Measurements from ENCODE around the gene CALML4.
A peak's percentile ranks its signal among the peaks of the same experiment; 100 is the strongest.
"Not testable (repeated sequence)": the region's sequence is repeated elsewhere in the genome, so short reads cannot be mapped to it uniquely, and the experiment has no call there.

The CALML4 gene, protein sequence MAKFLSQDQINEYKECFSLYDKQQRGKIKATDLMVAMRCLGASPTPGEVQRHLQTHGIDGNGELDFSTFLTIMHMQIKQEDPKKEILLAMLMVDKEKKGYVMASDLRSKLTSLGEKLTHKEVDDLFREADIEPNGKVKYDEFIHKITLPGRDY

GRCh38 chr15:68204776-68205557 lies at the start of gene CALML4:
Gene CALML4, minus strand, starts transcription at chr15:68205332. Its CDS starts 85 bp downstream, at chr15:68205247.
- no peak for DNase-seq (ENCODE audit: low read depth)

DNA sequence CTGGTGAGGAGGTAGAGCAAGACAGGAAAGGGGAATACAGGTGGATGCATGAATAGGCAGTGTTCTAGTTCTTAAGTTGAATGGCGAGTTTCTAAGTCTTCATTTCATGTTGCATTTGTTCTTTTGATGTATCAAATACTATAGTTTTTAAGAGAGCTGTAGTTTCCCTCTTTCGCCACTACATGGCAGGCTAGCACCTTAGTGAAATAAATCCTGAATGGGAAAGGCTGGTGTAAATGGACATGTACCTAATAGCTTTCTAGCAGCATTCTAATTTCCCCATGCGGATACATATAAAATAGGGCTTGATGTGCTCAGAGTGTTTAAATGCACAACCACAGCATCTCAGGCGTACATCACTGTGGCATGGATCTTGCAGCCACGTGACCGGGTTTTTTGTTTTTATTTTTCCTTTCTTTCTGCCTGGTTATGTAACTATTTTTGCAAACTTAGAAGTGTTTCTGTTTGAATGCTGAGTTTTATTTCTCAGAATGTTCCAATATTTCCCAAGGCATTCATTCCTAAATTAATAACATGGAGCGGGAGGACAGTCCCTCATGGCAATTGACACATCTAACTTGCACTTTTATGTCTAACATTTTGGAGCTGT lies 47.9 kb upstream of the CALML4 start:
- no peak overlapping the region for H3K4me3 ChIP-seq (ENCODE audit: low read depth, low read length)
- DNase-seq (ENCODE audit: low read depth): peak; percentile 54

More at GRCh38 chr15:68204776-68205557, at the start of gene CALML4:
- no peak within 1 kb of the TSS for H3K4me3 ChIP-seq (ENCODE audit: low read depth, low read length)

GRCh38 chr15:68249058-68249713 lies 44.1 kb upstream of the CALML4 start:
- no peak for DNase-seq (ENCODE audit: low read depth)
- H3K4me3 ChIP-seq (ENCODE audit: low read depth, low read length): no peak overlapping the region

DNA sequence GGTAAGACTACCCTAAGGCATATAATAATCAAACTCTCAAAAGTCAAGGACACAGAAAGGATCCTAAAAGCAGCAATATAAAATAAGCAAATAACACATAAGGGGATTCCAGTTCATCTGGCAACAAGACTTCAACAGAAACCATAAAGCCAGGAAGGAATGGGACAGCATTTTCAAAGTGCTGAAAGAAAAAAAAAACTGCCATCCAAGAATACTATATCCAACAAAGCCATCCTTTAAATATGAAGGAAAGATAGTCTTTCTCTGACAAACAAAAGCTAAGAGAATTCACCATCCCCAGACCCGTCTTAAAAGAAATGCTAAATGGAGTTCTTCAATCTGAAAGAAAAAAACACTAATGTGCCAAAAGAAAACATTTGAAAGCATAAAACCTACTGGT lies 39.1 kb upstream of the CALML4 start:
- no peak for DNase-seq (ENCODE audit: low read depth)
- H3K4me3 ChIP-seq (ENCODE audit: low read depth, low read length): no peak overlapping the region

DNA sequence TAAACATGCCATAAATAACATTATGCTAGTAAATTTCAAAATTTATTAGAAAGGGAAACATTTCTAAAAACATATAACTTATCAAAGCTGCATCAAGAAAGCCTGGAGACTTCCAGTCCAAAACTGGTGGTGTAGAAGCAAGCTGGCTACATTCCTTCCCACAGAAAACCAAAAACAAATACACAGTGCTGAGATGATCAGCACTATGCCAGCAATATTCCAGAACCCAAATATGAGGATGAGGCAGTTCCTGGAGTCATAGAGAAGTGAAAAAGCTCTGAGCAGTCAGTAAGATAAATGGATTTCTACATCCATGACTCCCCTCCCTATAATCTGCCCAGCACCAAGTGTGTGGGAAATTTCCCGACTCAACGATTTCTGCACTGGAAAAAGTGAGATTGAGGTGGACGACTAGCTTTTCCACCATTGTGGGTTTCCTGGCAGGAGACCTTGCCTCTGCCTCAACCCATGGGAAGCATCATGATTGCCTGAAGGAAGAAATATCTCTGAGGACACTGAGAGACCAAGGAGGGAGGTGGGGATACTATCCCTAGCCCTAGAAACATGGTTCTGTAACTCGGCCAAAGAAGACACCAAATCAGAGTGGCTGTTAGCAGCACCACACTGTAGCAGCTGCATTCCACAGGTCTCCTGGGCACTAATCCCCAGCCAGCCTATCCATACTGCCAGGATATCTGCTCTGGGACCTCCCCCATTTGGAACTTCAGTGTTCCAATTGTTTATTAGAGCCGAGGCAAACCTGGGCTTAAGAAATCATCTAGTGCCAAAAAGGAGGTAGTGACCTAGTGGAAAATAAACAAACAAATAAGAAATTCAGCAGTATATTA lies 36.2 kb upstream of the CALML4 start:
- no peak overlapping the region for H3K4me3 ChIP-seq (ENCODE audit: low read depth, low read length)
- DNase-seq (ENCODE audit: low read depth): no peak

GRCh38 chr15:68239025-68239424 lies 33.9 kb upstream of the CALML4 start:
- DNase-seq (ENCODE audit: low read depth): no peak
- no peak overlapping the region for H3K4me3 ChIP-seq (ENCODE audit: low read depth, low read length)

DNA sequence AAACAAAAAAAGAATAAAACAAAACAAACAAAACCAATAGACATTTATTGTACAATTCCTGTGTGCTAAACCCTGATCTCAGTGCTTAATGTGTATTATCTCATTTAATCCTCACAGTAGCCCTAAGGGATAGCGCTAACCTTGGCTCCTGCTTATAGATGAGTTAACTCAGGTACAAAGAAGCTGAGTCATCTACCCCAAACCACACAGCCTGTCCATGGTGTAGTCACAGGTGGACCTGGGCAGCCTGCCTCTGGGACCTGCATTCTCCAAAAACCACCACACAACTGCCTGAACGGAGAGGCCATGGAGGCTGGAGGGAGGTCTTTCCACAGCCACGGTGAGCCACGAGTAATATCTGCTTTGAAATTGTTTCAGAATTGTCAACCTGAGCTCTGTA lies 29.9 kb upstream of the CALML4 start:
- H3K4me3 ChIP-seq (ENCODE audit: low read depth, low read length): no peak overlapping the region
- no peak for DNase-seq (ENCODE audit: low read depth)

DNA sequence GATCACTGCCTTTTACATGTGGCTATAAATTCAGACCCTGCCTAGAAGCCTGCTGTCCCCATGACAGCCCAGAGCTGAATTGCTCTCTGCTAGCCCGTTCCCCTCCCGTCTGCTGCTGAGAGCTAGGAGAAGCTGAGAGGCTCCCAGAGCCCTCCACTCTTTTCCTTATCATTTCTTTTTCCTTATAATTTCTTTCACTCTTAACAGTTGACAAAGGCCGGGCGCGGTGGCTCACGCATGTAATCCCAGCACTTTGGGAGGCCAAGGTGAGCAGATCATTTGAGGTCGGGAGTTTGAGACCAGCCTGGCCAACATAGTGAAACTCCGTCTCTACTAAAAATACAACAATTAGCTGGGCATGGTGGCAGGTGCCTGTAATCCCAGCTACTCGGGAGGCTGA lies 29.4 kb upstream of the CALML4 start:
- H3K4me3 ChIP-seq (ENCODE audit: low read depth, low read length); DNase-seq (ENCODE audit: low read depth): not testable (repeated sequence)

DNA sequence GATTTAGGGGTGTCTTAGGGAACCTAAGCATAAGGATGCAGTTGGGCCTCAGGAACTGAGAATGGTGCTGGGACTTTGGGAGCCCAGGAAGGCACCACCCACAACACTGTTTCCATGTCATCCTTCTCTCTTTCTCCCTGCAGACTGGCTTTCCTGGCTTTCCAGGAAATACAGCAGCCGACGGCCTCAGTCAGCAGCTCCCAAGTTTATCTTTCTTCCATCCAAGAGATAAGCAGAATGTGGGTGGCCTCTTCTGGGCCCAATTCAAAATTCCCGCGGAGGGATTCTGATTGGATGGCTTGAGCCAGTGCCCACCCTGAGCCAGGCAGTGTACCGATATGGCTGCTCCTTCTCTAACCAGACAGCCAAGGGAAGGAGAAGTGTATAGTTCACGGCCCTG lies 28.9 kb upstream of the CALML4 start:
- no peak overlapping the region for H3K4me3 ChIP-seq (ENCODE audit: low read depth, low read length)
- DNase-seq (ENCODE audit: low read depth): no peak

- no peak overlapping the region for H3K4me3 ChIP-seq (ENCODE audit: low read depth, low read length)
Measured at GRCh38 chr15:68232937-68233336, 27.8 kb upstream of the CALML4 start.

DNA sequence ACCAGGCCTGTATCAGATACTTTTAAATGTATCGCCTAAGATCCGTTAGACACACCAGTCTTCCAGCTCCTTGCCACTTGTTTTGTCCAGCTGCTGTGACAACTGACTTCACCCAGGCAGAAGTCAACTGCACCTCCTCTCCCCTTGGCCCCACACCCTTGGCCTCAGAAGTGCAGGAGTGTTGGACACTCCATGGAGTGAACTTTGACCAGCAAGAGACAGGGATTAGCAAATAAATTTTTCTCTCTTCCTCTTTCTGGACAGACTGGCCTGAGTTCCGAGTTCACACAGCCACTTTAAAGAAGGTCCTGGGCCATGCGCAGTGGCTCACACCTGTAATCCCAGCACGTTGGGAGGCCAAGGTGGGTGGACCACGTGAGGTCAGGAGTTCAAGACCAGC lies 27.3 kb upstream of the CALML4 start:
- no peak for DNase-seq (ENCODE audit: low read depth)
- no peak overlapping the region for H3K4me3 ChIP-seq (ENCODE audit: low read depth, low read length)

More at GRCh38 chr15:68232937-68233336, 27.8 kb upstream of the CALML4 start:
- DNase-seq (ENCODE audit: low read depth): no peak

- DNase-seq (ENCODE audit: low read depth): no peak
Measured at GRCh38 chr15:68231102-68231818, 26.1 kb upstream of the CALML4 start.

GRCh38 chr15:68230157-68231100 lies 25.3 kb upstream of the CALML4 start:
- DNase-seq (ENCODE audit: low read depth): no peak
- H3K4me3 ChIP-seq (ENCODE audit: low read depth, low read length): peak overlapping the region; percentile 87

More at GRCh38 chr15:68231102-68231818, 26.1 kb upstream of the CALML4 start:
- no peak overlapping the region for H3K4me3 ChIP-seq (ENCODE audit: low read depth, low read length)

GRCh38 chr15:68229386-68230156 lies 24.4 kb upstream of the CALML4 start, which contains the start of gene CLN6:
Gene CLN6, minus strand, starts transcription at chr15:68229728. Its CDS starts 144 bp downstream, at chr15:68229584.
- H3K4me3 ChIP-seq (ENCODE audit: low read depth, low read length): peak within 1 kb of the TSS; percentile 87
- DNase-seq (ENCODE audit: low read depth): peak; percentile 33

- H3K4me3 ChIP-seq (ENCODE audit: low read depth, low read length): peak overlapping the region; percentile 87
- DNase-seq (ENCODE audit: low read depth): no peak
Measured at GRCh38 chr15:68228971-68229385, 23.8 kb upstream of the CALML4 start.

- peak overlapping the region; percentile 87 for H3K4me3 ChIP-seq (ENCODE audit: low read depth, low read length)
- no peak for DNase-seq (ENCODE audit: low read depth)
Measured at GRCh38 chr15:68228143-68228970, 23.2 kb upstream of the CALML4 start.

All from skeletal muscle cell (primary cell).